Measurements from ENCODE around the gene TOR1AIP1.
"Not testable (repeated sequence)": the region's sequence is repeated elsewhere in the genome, so short reads cannot be mapped to it uniquely, and the experiment has no call there.

The TOR1AIP1 gene, protein sequence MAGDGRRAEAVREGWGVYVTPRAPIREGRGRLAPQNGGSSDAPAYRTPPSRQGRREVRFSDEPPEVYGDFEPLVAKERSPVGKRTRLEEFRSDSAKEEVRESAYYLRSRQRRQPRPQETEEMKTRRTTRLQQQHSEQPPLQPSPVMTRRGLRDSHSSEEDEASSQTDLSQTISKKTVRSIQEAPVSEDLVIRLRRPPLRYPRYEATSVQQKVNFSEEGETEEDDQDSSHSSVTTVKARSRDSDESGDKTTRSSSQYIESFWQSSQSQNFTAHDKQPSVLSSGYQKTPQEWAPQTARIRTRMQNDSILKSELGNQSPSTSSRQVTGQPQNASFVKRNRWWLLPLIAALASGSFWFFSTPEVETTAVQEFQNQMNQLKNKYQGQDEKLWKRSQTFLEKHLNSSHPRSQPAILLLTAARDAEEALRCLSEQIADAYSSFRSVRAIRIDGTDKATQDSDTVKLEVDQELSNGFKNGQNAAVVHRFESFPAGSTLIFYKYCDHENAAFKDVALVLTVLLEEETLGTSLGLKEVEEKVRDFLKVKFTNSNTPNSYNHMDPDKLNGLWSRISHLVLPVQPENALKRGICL

GRCh38 chr1:179882253-179883039 is at the start of gene TOR1AIP1:
TSS of gene TOR1AIP1 (plus strand) at chr1:179882285. CDS start at chr1:179882503, 218 bp downstream.
- DNase-seq (ENCODE audit: low read depth, low spot score) = peak; percentile 99

- DNase-seq (ENCODE audit: low read depth, low spot score) = not testable (repeated sequence)
These were observed 45.2 kb upstream of the TOR1AIP1 start for GRCh38 chr1:179836686-179837445.

DNA sequence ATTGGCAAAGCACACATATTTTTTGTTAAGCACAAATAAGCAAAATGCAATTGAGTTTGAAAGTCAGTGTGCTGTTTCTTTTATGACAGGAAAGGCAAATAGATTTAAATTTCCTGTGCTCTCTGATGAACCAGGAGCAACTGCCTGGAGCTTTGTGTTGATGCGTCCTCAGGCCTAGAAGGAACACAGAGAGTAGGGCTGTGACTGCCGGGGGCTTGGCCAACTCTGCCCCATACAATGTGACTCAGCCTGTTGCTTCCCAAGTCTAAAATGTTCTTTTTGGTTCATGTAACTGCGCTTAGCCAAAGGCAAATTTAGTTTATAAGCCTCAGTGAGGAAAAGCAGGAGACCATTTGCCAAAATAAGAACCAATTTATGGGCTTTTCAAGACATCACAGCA is 42.0 kb upstream of the TOR1AIP1 start:
- no peak for DNase-seq (ENCODE audit: low read depth, low spot score)

- DNase-seq (ENCODE audit: low read depth, low spot score) = no peak
These were observed 33.9 kb upstream of the TOR1AIP1 start for GRCh38 chr1:179848233-179848632.

- no peak for DNase-seq (ENCODE audit: low read depth, low spot score)
These were observed 29.0 kb upstream of the TOR1AIP1 start for GRCh38 chr1:179853102-179853501.

DNA sequence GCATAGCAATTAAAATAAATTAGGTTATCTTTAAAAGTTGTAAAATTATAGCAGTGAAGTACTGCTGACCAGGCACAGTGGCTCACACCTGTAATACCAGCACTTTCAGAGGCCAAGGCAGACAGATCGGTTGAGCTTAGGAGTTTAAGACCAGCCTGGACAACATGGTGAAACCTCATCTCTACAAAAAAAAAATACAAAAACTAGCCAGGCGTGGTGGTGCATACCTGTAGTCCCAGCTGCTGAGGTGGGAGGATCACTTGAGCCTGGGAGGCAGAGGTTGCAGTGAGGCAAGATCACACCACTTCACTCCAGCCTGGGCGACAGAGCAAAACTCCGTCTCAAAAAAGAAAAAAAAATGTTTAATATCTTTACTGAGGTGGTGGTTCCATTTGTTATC is 26.3 kb upstream of the TOR1AIP1 start:
- not testable (repeated sequence) for DNase-seq (ENCODE audit: low read depth, low spot score)

DNA sequence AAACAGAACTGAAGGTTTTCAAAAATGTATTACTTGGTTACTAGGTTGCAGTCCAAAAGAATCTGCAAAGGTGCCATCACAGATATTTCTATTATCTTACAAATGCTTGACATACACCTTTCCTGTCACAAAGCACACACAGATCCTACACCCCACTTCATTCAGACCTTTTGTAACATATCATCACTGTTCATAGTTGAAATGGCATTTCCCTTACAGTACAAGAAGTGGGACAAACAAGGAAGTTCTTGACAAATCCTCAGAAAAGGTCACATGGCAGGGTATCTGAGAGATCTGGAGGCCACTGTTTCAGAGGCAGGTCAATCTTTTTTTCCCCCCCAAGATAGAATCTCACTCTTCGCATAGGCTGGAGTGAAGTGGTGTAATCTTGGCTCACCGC is 25.8 kb upstream of the TOR1AIP1 start:
- no peak for DNase-seq (ENCODE audit: low read depth, low spot score)

- no peak for DNase-seq (ENCODE audit: low read depth, low spot score)
These were observed 25.1 kb upstream of the TOR1AIP1 start for GRCh38 chr1:179857009-179857408.

- no peak for DNase-seq (ENCODE audit: low read depth, low spot score)
These were observed 21.4 kb upstream of the TOR1AIP1 start for GRCh38 chr1:179860652-179861051.

GRCh38 chr1:179865377-179865776 is 16.7 kb upstream of the TOR1AIP1 start:
- no peak for DNase-seq (ENCODE audit: low read depth, low spot score)

GRCh38 chr1:179866616-179867015 is 15.5 kb upstream of the TOR1AIP1 start:
- DNase-seq (ENCODE audit: low read depth, low spot score) = no peak

DNA sequence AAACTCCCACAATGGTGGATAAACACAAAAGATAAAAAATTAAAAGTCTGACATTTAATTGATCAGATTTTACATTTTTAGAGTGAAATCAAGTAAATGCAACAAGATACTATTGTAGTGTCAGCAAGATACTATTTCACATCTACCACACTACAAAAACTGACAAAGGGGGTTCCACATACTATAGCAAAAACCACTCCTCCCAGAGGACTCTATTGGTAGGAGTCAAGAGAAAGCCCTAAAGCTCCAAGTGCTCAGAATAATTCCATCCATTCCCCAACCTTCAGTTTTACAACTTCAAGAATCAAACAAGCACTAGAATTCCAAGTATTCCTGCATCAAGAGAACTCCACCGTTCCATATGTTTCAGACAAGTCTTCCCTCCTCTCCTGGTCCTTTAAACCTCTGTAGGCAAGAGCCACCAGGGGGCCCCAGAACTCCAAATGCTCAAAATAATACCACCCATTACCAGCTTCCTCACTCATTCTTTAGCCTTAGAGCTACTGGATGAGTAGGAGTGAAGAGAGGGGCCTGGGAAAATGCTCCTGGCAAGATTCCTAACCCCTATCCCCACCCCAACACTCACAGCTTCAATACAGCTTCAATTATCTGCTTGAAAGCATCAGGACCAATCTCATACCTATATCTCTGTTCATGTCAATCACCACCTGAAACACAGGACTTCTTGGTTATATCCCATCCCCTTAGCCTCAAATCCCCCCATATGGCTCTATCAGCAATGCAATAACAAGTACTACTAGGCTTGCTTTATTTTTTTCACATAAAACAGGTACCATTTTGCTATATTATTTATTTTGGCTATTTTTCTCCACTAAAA is 14.4 kb upstream of the TOR1AIP1 start:
- DNase-seq (ENCODE audit: low read depth, low spot score) = peak; percentile 56

DNA sequence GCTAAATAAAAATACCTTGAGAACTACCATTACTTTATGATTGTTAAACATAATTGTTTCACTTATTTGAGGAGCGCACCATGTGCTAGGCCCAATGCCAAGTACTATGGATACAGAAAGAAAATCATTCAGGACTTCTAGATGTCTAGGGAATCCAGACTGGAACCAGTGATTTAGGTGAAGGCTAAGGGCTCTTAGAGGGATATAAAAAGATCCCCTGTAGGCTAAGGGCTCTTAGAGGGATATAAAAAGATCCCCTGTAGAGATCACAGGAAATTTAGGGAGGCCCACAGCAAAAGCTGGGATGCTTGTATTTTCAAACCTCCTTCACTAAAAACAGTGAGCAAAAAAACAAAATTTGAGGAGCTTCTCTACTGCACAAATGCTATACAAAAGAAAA is 11.2 kb upstream of the TOR1AIP1 start:
- no peak for DNase-seq (ENCODE audit: low read depth, low spot score)

DNA sequence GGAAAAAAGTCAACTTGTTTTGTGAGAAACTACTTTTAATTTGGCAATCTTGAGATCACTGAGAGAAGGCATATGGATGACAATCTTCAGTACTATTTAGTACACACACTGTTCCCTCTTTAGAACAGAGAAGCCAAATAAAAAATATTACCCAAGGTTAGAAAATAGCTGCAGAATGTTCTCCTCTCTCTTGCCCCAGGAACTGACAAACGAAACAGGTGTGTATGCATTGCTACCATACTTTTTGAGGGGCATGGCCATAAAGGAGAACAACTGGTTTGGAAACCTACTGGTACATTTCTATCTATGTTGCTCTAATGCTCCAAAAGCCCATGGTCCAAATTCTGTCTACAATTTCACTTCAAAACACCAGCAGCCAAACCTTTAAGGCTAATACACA is 10.1 kb upstream of the TOR1AIP1 start:
- DNase-seq (ENCODE audit: low read depth, low spot score) = no peak

- DNase-seq (ENCODE audit: low read depth, low spot score) = no peak
These were observed 9.5 kb upstream of the TOR1AIP1 start for GRCh38 chr1:179872558-179872957.

DNA sequence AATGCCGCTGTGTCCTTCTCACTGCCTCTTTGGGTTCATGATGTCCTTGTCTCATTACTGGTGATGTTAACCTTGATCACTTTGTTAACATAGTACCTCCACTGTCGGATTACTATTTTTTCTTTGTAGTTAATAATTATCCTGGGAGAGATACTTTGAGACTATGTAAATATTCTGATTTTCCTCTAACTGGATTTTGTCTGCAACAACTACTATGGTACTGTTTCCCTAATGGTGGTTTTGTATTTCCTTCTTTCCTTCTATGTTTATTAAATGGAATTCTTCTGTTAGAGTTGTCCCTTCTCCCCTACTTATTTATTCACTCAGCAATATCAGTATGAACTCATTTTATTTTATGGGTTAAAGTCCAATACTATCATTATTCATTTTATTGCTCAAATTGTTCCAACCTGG is 8.6 kb upstream of the TOR1AIP1 start:
- DNase-seq (ENCODE audit: low read depth, low spot score) = no peak

DNA sequence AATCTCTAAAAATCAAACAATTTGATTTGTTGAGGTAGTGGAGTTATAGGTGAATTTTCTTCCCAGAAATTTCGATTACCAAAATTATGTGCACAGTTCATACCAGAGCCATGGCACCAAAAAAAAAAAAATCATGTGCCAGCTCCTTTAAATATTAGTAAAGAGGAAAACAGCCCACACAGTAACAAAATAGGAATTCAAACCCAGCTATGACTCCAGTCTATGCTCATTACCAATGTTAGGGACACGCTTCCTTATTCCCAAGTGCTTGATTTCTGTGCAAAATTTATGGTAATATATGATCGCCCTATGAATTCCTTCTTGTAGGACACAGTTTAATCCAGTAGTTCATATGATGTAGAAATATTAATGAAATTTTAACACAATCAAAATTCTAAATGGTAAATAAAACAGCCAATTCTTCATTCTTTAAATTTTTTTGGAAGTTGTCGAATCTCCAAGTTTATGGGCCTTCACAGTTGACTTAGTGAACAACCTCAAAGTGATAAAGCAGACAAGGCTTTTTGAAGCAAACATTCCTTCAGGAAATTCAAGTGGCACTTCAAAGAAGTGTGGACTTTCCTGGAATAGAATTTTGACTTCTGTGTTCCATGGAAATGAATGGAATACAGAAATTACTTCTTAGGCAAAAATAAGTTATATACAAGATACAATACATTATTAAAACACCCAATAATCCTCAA is 6.3 kb upstream of the TOR1AIP1 start:
- peak; percentile 29 for DNase-seq (ENCODE audit: low read depth, low spot score)

GRCh38 chr1:179876300-179876715 is 5.8 kb upstream of the TOR1AIP1 start:
- peak; percentile 43 for DNase-seq (ENCODE audit: low read depth, low spot score)

GRCh38 chr1:179877586-179878265 is 4.4 kb upstream of the TOR1AIP1 start, which contains the start of gene TOR1AIP2:
TSS of gene TOR1AIP2 (minus strand) at chr1:179877803. CDS start at chr1:179852665, 25,138 bp downstream.
- DNase-seq (ENCODE audit: low read depth, low spot score) = peak; percentile 91
